Panc1 (cell line): ENCODE measurements around the gene ELAPOR1.

Experiments
- CTCF ChIP-seq: fragments of 450-650 bp; IDR thresholded peaks from 2 replicates; pipeline ENCODE4 v1.5.1; 2017; ENCODE audit warnings: mild to moderate bottlenecking
- POLR2AphosphoS5 ChIP-seq: IDR thresholded peaks from 2 replicates; pipeline ENCODE4 v1.6.1; 2012; ENCODE audit warnings: mild to moderate bottlenecking, low read depth, low read length, moderate library complexity
- TCF7L2 ChIP-seq: IDR thresholded peaks from 2 replicates; pipeline ENCODE4 v1.6.1; 2011; ENCODE audit warnings: mild to moderate bottlenecking, low read depth, low read length, inconsistent platforms

GRCh38 chr1:109131800-109132199, 17.9 kb downstream of the ELAPOR1 start:
- no peak for TF ChIP-seq POLR2AphosphoS5
- TF ChIP-seq CTCF, result no peak
- no peak for TF ChIP-seq TCF7L2
